Mesothelial cell of epicardium (in vitro differentiated cells): ENCODE measurements around the gene NACC2. TPM values are rescaled to one million over a fixed set of nuclear protein-coding genes. Genes with fewer than 3 reads are reported as not detected.

Source experiments
- DNase-seq, 2 experiments: peaks; one replicate each; pipeline ENCODE4 v3.0.0; 2021; ENCODE audit warnings: low spot score in 2 of 2; ENCODE audit not compliant: unreplicated experiment in 2 of 2
- H3K27ac Mint-ChIP-seq: 2 replicates; pipeline ENCODE4 v1.8.0; 2021; ENCODE audit warnings: mixed read lengths
- H3K27me3 Mint-ChIP-seq: 2 replicates; pipeline ENCODE4 v1.8.0; 2021; ENCODE audit warnings: low read depth, mixed read lengths
- H3K36me3 Mint-ChIP-seq: 2 replicates; pipeline ENCODE4 v1.8.0; 2021; ENCODE audit warnings: mixed read lengths
- H3K4me1 Mint-ChIP-seq: 2 replicates; pipeline ENCODE4 v1.8.0; 2021; ENCODE audit warnings: mixed read lengths
- H3K4me3 Mint-ChIP-seq: 2 replicates; pipeline ENCODE4 v1.8.0; 2021; ENCODE audit warnings: mild to moderate bottlenecking, moderate library complexity, mixed read lengths
- H3K9me3 Mint-ChIP-seq: 2 replicates; pipeline ENCODE4 v1.8.0; 2021; ENCODE audit warnings: mixed read lengths
- total RNA-seq: library from RNA; stranded (reverse); gene quantifications from 3 replicates; pipeline ENCODE4 v1.2.1, GENCODE V29; 2021
- TF ChIP-seq, protein P1 (sequence below): fragments of 200-600 bp; sonication (generic); IDR thresholded peaks from one replicate; pipeline ENCODE4 v1.5.0; 2021; ENCODE audit warnings: antibody characterized with exemption; ENCODE audit not compliant: unreplicated experiment

The NACC2 gene
- total RNA-seq, 1 donor from 2014 or later, result 18.4 TPM

DNA sequence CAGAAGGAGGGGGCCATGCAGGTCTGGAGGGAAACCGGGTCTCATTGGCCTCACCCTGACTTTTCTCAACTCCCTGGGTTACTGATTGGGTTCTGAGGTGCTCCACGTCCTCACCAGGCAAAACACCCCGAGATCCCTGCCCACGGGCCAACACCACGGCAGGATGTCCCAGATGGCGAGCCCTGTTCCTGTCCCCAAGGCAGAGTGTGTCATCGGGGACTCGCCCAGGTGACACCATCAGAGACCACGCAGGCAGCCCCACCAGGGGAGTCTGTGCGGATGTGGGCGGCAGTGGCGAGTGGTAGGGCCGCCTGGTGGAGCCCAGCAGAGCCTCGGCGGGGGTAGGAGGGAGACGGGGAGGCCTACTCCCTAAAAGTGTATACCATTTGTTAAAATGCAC is 74.9 kb downstream of the NACC2 start:
- peaks cover 2% of the 10 kb centered on the region for H3K4me1 Mint-ChIP-seq
- H3K9me3 Mint-ChIP-seq, result no peaks in the 10 kb centered on the region
- no peak for DNase-seq
- H3K27me3 Mint-ChIP-seq, result no peaks in the 10 kb centered on the region
- H3K4me3 Mint-ChIP-seq, result no peak overlapping the region
- H3K27ac Mint-ChIP-seq, result no peak overlapping the region
- TF ChIP-seq, protein P1, sequence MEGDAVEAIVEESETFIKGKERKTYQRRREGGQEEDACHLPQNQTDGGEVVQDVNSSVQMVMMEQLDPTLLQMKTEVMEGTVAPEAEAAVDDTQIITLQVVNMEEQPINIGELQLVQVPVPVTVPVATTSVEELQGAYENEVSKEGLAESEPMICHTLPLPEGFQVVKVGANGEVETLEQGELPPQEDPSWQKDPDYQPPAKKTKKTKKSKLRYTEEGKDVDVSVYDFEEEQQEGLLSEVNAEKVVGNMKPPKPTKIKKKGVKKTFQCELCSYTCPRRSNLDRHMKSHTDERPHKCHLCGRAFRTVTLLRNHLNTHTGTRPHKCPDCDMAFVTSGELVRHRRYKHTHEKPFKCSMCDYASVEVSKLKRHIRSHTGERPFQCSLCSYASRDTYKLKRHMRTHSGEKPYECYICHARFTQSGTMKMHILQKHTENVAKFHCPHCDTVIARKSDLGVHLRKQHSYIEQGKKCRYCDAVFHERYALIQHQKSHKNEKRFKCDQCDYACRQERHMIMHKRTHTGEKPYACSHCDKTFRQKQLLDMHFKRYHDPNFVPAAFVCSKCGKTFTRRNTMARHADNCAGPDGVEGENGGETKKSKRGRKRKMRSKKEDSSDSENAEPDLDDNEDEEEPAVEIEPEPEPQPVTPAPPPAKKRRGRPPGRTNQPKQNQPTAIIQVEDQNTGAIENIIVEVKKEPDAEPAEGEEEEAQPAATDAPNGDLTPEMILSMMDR, result no peak
- H3K36me3 Mint-ChIP-seq, result peaks cover 4% of the 10 kb centered on the region

DNA sequence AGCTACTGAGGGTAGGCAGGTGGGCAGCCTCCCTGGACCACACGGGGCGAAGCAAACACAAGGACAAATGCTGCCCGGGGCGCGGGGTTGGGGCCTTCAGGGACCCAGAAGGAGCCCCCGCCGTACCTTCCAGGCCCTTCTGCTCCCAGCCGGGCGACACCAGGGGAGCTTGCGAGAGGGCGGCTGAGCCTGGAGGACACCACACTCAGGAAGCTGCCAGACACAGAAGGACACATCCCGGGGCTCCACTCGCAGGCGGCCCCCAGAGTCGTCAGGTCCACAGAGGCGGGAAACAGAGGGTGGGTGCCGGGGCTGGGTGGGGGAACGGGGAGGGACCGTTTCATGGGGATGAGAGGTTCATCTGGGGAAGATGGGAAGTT is 75.4 kb downstream of the NACC2 start:
- Mint-ChIP-seq H3K9me3 (no peaks in the 10 kb centered on the region), H3K27ac (no peak overlapping the region), H3K4me3 (no peak overlapping the region), H3K27me3 (no peaks in the 10 kb centered on the region), H3K4me1 (peaks cover 2% of the 10 kb centered on the region), H3K36me3 (peaks cover 4% of the 10 kb centered on the region)
- TF ChIP-seq, protein P1, result no peak
- DNase-seq, result no peak

GRCh38 chr9:136019041-136019680 is 75.9 kb downstream of the NACC2 start:
- TF ChIP-seq, protein P1, result no peak
- DNase-seq, result no peak
- Mint-ChIP-seq H3K36me3 (peaks cover 4% of the 10 kb centered on the region), H3K27me3 (no peaks in the 10 kb centered on the region), H3K4me1 (peaks cover 2% of the 10 kb centered on the region), H3K4me3 (no peak overlapping the region), H3K27ac (no peak overlapping the region), H3K9me3 (no peaks in the 10 kb centered on the region)

- TF ChIP-seq, protein P1, result no peak
- no peaks in the 10 kb centered on the region for H3K9me3 Mint-ChIP-seq
- no peak for DNase-seq
- H3K36me3 Mint-ChIP-seq, result peaks cover 4% of the 10 kb centered on the region
- no peak overlapping the region for H3K27ac Mint-ChIP-seq
- peaks cover 2% of the 10 kb centered on the region for H3K4me1 Mint-ChIP-seq
- H3K4me3 Mint-ChIP-seq, result no peak overlapping the region
- H3K27me3 Mint-ChIP-seq, result no peaks in the 10 kb centered on the region
Measured at GRCh38 chr9:136018257-136019031, 76.6 kb downstream of the NACC2 start.

DNA sequence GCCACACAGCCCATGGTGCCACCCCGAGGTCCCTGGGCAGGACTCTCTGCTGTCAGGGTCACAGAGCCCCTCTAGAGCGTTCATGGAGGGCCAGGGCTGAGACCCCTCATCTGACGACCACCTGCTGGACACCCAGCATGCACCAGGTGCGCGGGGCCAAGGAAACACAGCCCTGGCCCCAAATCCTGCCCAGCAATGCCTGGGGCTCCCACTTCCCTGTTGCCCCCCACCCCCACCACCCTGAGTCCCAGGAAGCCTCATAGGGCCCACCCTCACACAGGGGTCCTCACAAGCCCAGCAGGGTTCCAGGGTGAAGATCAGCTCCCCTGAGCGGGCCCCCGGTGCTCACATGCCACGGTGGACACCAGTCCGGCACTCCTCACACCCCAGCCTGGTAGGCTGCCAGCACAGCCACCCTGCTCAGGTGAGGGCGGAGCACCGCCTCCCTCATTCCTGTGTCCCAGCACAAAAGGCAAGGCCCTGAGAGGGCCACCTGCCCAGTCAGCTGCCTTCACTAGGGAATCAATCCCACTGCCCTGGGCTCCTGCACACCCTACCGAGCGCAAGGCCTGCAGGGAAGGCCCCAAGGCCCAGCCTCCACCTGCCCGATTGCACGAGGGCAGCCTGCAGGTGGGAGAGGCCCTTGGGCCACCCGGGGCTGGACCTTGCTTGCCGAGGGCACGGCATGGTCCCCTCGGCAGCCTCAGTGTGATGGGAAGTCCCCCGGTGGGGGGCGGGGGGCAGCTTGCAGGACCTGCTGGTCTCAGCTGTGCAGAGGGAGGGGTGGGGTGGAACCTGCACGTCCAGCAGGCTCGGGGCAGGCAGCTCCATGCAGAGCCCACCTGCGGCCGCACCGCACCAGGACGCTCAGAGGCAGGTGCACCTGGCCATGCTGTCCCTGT is 77.5 kb downstream of the NACC2 start:
- H3K9me3 Mint-ChIP-seq, result no peaks in the 10 kb centered on the region
- no peak overlapping the region for H3K4me3 Mint-ChIP-seq
- no peaks in the 10 kb centered on the region for H3K27me3 Mint-ChIP-seq
- no peak overlapping the region for H3K27ac Mint-ChIP-seq
- H3K4me1 Mint-ChIP-seq, result peaks cover 2% of the 10 kb centered on the region
- peaks cover 4% of the 10 kb centered on the region for H3K36me3 Mint-ChIP-seq
- TF ChIP-seq, protein P1, result no peak
- no peak for DNase-seq
